ENCODE results near the gene SLC25A48.
A peak's percentile ranks its signal among the peaks of the same experiment; 100 is the strongest.
"Not testable (repeated sequence)": the region's sequence is repeated elsewhere in the genome, so short reads cannot be mapped to it uniquely, and the experiment has no call there.

SLC25A48 gene

GRCh38 chr5:135829681-135830383, 4.6 kb upstream of the SLC25A48 start:
- peak; percentile 50 for DNase-seq (ENCODE audit: low read depth)

- no peak for DNase-seq (ENCODE audit: low read depth)
Measured at GRCh38 chr5:135830384-135830700, 4.1 kb upstream of the SLC25A48 start.

GRCh38 chr5:135830876-135831275, 3.6 kb upstream of the SLC25A48 start:
- no peak for DNase-seq (ENCODE audit: low read depth)

GRCh38 chr5:135831439-135831838, 3.0 kb upstream of the SLC25A48 start:
- no peak for DNase-seq (ENCODE audit: low read depth)

- no peak for DNase-seq (ENCODE audit: low read depth)
Measured at GRCh38 chr5:135831851-135832555, 2.5 kb upstream of the SLC25A48 start.

GRCh38 chr5:135832941-135833920, 1.2 kb upstream of the SLC25A48 start:
- no peak for DNase-seq (ENCODE audit: low read depth)

GRCh38 chr5:135833961-135834638, 363 bp upstream of the SLC25A48 start:
- DNase-seq (ENCODE audit: low read depth) = peak; percentile 45

- DNase-seq (ENCODE audit: low read depth) = no peak
Measured at GRCh38 chr5:135835766-135836165, 1.3 kb downstream of the SLC25A48 start.

GRCh38 chr5:135838395-135838794, 3.9 kb downstream of the SLC25A48 start:
- not testable (repeated sequence) for DNase-seq (ENCODE audit: low read depth)

GRCh38 chr5:135839566-135839965, 5.1 kb downstream of the SLC25A48 start:
- DNase-seq (ENCODE audit: low read depth) = no peak

- DNase-seq (ENCODE audit: low read depth) = no peak
Measured at GRCh38 chr5:135840959-135841358, 6.5 kb downstream of the SLC25A48 start.

GRCh38 chr5:135842737-135843136, 8.3 kb downstream of the SLC25A48 start:
- no peak for DNase-seq (ENCODE audit: low read depth)

GRCh38 chr5:135843571-135844337, 9.3 kb downstream of the SLC25A48 start:
- DNase-seq (ENCODE audit: low read depth) = no peak

GRCh38 chr5:135846311-135846710, 11.8 kb downstream of the SLC25A48 start:
- no peak for DNase-seq (ENCODE audit: low read depth)

- DNase-seq (ENCODE audit: low read depth) = no peak
Measured at GRCh38 chr5:135847976-135848375, 13.5 kb downstream of the SLC25A48 start.

- no peak for DNase-seq (ENCODE audit: low read depth)
Measured at GRCh38 chr5:135850231-135850630, 15.8 kb downstream of the SLC25A48 start.

- no peak for DNase-seq (ENCODE audit: low read depth)
Measured at GRCh38 chr5:135850671-135851070, 16.2 kb downstream of the SLC25A48 start.

GRCh38 chr5:135851186-135851914, 16.9 kb downstream of the SLC25A48 start:
- DNase-seq (ENCODE audit: low read depth) = no peak

GRCh38 chr5:135851915-135852845, 17.7 kb downstream of the SLC25A48 start:
- no peak for DNase-seq (ENCODE audit: low read depth)

Measured in iris pigment epithelial cell (primary cell).